HepG2 (cell line): ENCODE results near the gene KRTAP12-3. TPM values are rescaled to one million over a fixed set of nuclear protein-coding genes. Genes with fewer than 3 reads are reported as not detected.

Experiments
- ATAC-seq: fragments of 200-7000 bp; cut with Tn5 transposase; 3 replicates; pipeline ENCODE4 v1.9.1; 2020; ENCODE audit warnings: mild to moderate bottlenecking, moderate library complexity
- BruUV-seq: library from RNA; stranded (reverse); fragments of 400-500 nt; replicated peaks from 2 replicates; lab custom pipeline; 2021; lab: Mats Ljungman, UMichigan
- CTCF ChIA-PET: fragments of 300-600 bp; formaldehyde crosslinking; extraction: SDS; loops from one replicate; lab custom pipeline; 2021; ENCODE audit warnings: low total read pairs, inconsistent platforms, low intra/inter-chr PET ratio; lab: Yijun Ruan, JAX
- POLR2A ChIA-PET: fragments of 350-600 bp; sonication (Branson Sonifier 250); formaldehyde crosslinking; loops from one replicate; lab custom pipeline; 2020; ENCODE audit warnings: antibody characterized with exemption, inconsistent platforms; lab: Yijun Ruan, JAX
- DNase-seq: peaks from one replicate; pipeline ENCODE4 v3.0.0-alpha.2; 2015; ENCODE audit warnings: low spot score
- FAIRE-seq: peaks from 3 replicates; lab custom pipeline; 2011; peaks lifted over from hg19 to GRCh38; lab: Jason Lieb, UNC
- H2AFZ ChIP-seq: one replicate; pipeline ENCODE4 v1.6.1; 2011; ENCODE audit warnings: low read length, inconsistent platforms
- H3K27ac ChIP-seq: fragments of 300-600 bp; 3 replicates; pipeline ENCODE4 v1.8.0; 2011; ENCODE audit warnings: mixed run types, mild to moderate bottlenecking, mixed read lengths, low read length, inconsistent platforms; ENCODE audit not compliant: insufficient read depth; ENCODE audit errors: extremely low read length
- H3K27me3 ChIP-seq, 2 experiments: fragments of 200-600 bp in 1 of 2; 2 replicates in 1 of 2; 3 replicates in 1 of 2; pipeline versions ENCODE4 v1.6.0 to v1.8.0; 2011; ENCODE audit warnings: low read length in 2 of 2, mild to moderate bottlenecking in 2 of 2, moderate library complexity in 2 of 2, inconsistent platforms in 1 of 2; ENCODE audit not compliant: insufficient read depth in 2 of 2, control insufficient read depth in 1 of 2
- H3K36me3 ChIP-seq, 2 experiments: fragments of 200-600 bp in 1 of 2; replicated peaks in 1 of 2; 2 replicates in 1 of 2; 3 replicates in 1 of 2; pipeline versions ENCODE4 v1.5.1 to v1.8.0; 2011; ENCODE audit warnings: low read length in 2 of 2, inconsistent platforms in 1 of 2; ENCODE audit not compliant: insufficient read depth in 2 of 2, control insufficient read depth in 1 of 2
- H3K4me1 ChIP-seq: 2 replicates; pipeline ENCODE4 v1.5.1; 2012; ENCODE audit warnings: low read length, inconsistent platforms; ENCODE audit not compliant: insufficient read depth
- H3K4me2 ChIP-seq: 2 replicates; pipeline ENCODE4 v1.6.0; 2011; ENCODE audit warnings: low read depth, low read length, inconsistent platforms
- H3K4me3 ChIP-seq, 3 experiments: fragments of 200-600 bp in 1 of 3; sonication (generic), shearing (Covaris generic) in 1 of 3; replicated peaks in 1 of 3; 2 replicates each; pipeline ENCODE4 v1.5.1; 2011 to 2016; ENCODE audit warnings: low read length in 3 of 3, inconsistent platforms in 2 of 3, low read depth in 2 of 3, mild to moderate bottlenecking in 2 of 3, control low read depth in 1 of 3, mixed read lengths in 1 of 3; ENCODE audit not compliant: insufficient read depth in 1 of 3
- H3K79me2 ChIP-seq: one replicate; pipeline ENCODE4 v1.6.1; 2011; ENCODE audit warnings: low read length, inconsistent platforms; ENCODE audit not compliant: insufficient read depth
- H3K9ac ChIP-seq: 2 replicates; pipeline ENCODE4 v1.6.0; 2011; ENCODE audit warnings: mild to moderate bottlenecking, low read depth, low read length, inconsistent platforms; ENCODE audit not compliant: insufficient read depth
- H3K9me3 ChIP-seq: 2 replicates; pipeline ENCODE4 v1.5.1; 2012; ENCODE audit warnings: mild to moderate bottlenecking, low read length
- H4K20me1 ChIP-seq: 2 replicates; pipeline ENCODE4 v1.6.0; 2011; ENCODE audit warnings: inconsistent platforms, mild to moderate bottlenecking, low read length, moderate library complexity; ENCODE audit not compliant: insufficient read depth
- CHD4 ChIP-seq: fragments of 200-600 bp; sonication (generic); IDR thresholded peaks from 2 replicates; pipeline ENCODE4 v1.7.0; 2017; ENCODE audit warnings: mild to moderate bottlenecking, low read length, borderline replicate concordance
- CREB1 ChIP-seq, 2 experiments: fragments of 450-650 bp in 1 of 2; IDR thresholded peaks; 2 replicates each; pipeline ENCODE4 v1.6.1; 2016 to 2017; ENCODE audit warnings: control low read depth in 1 of 2, mild to moderate bottlenecking in 1 of 2, missing compliant biosample characterization in 1 of 2, missing genetic modification characterization in 1 of 2
- EHMT2 ChIP-seq: fragments of 200-600 bp; sonication (generic); IDR thresholded peaks from 2 replicates; pipeline ENCODE4 v1.7.0; 2017; ENCODE audit warnings: antibody characterized with exemption, low read depth, low read length, borderline replicate concordance
- RXRB ChIP-seq: IDR thresholded peaks from 2 replicates; pipeline ENCODE4 v1.6.1; 2016; ENCODE audit warnings: borderline replicate concordance, missing genetic modification reagents, missing compliant biosample characterization
- SKI ChIP-seq: fragments of 450-650 bp; IDR thresholded peaks from one replicate; pipeline ENCODE4 v1.6.1; 2018; ENCODE audit warnings: mild to moderate bottlenecking; ENCODE audit not compliant: partially characterized antibody
- ZFX ChIP-seq: sonication (generic); formaldehyde crosslinking; IDR thresholded peaks from 2 replicates; pipeline ENCODE4 v1.4.0; 2020; ENCODE audit warnings: mild to moderate bottlenecking, low read depth, missing genetic modification reagents, moderate library complexity
- ZNF383 ChIP-seq: sonication (generic); formaldehyde crosslinking; IDR thresholded peaks from 2 replicates; pipeline ENCODE4 v1.4.0; 2020; ENCODE audit warnings: missing genetic modification reagents, mild to moderate bottlenecking, borderline replicate concordance
- ZNF552 ChIP-seq: sonication (generic); formaldehyde crosslinking; IDR thresholded peaks from 2 replicates; pipeline ENCODE4 v1.9.0; 2022; ENCODE audit warnings: missing genetic modification reagents, mild to moderate bottlenecking, borderline replicate concordance
- WGBS: methylation state at CpG from one replicate; pipeline ENCODE4 v1.1.6; 2017; ENCODE audit warnings: low lambda C conversion rate; 5-methylcytosine and 5-hydroxymethylcytosine counted together
- in situ Hi-C: cut with HindIII; loops from 2 replicates; pipeline ENCODE4 v1.10.0; 2017; ENCODE audit warnings: low pct_unique_long_range_greater_than_20kb; ENCODE audit not compliant: extremely low pct_ligation_motif_present
- intact Hi-C: fragments of 100-400 bp; cut with micrococcal nuclease; formaldehyde crosslinking; loops from one replicate; pipeline ENCODE4 v1.10.0; 2022; ENCODE audit not compliant: unreplicated experiment
- polyA plus RNA-seq, 8 experiments: library from polyadenylated mRNA; depleted of rRNA in 3 of 8; stranded (reverse) in 7 of 8; unstranded in 1 of 8; fragments of >200 nt; fragmentation: Illumina TruSeq in 4 of 8; extraction: Trizol in 4 of 8; gene quantifications; 2 replicates each; pipeline versions ENCODE4 v1.2.1 to v1.2.3, GENCODE V29; 2011 to 2016; ENCODE audit warnings: low read depth in 4 of 8, missing spikeins in 1 of 8, mixed read lengths in 1 of 8; ENCODE audit not compliant: insufficient read depth in 1 of 8
- total RNA-seq, 5 experiments: library from RNA; depleted of rRNA; stranded (reverse); fragments of >200 nt; fragmentation: Illumina TruSeq; extraction: Trizol; gene quantifications; 2 replicates each; pipeline ENCODE4 v1.2.3, GENCODE V29; 2016; ENCODE audit warnings: low read depth in 1 of 5
- TF ChIP-seq, protein P1 (sequence below): sonication (generic); formaldehyde crosslinking; IDR thresholded peaks from 2 replicates; pipeline ENCODE4 v1.4.0; 2020; ENCODE audit warnings: missing genetic modification reagents
- TF ChIP-seq, protein P2 (sequence below): sonication (generic); formaldehyde crosslinking; IDR thresholded peaks from 2 replicates; pipeline ENCODE4 v1.5.1; 2020; ENCODE audit warnings: missing genetic modification reagents, mild to moderate bottlenecking, borderline replicate concordance

The KRTAP12-3 gene
- total and polyA plus RNA-seq, 2 of the 13 experiments (the other 11 are each of a cell fraction or from before 2014, with no cell fraction given) = not detected

DNA sequence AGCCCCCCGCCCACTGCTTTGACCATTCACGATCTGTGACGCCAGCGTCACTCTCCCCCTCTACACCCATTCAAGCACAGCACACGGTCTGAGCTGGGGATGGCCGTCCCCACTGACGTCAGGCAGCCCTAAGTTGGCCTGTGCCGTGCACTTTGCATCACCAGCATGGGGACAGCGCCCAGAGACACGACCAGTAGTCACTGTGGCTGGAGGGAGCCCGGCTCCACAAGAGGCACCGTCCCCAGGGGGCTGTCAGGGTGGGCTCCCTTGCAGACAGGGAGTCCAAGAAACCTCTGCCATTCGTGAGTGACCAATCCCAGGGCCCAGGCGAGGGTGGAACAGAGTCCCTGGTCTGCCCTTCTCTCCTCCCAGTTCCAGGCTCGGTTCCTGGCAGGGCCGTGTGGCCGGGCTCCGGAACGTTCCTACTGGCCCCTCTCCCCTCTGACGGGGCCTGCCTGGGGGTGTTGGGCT lies 43.5 kb upstream of the KRTAP12-3 start:
- TF ChIP-seq SKI (no peak), CREB1 (IDR thresholded peaks at IDR 0.05) (peak; percentile 52), CREB1 (CRISPR knock-in tag; IDR thresholded peaks at IDR 0.05) (no peak)
- ATAC-seq = no peak

DNA sequence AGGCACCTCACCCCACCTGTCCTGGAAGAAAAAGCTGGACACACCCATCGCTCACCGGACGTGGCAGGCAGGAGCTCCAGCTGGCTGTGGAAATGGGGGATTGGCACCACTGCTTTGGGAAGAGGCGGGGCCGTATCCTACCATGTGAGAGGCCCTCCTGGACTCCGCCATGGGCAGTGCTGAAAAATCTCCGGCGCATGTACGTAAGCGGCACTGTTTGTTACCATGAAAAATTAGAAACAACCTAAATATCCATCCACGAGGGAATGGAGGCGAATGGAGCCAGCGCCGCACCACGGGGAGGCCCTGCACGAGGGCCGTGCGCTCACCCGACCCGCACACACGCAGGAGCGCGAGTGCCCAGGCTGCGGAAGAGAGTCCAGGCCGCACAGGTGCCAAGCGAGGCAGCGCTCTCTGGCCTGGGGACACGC lies 42.8 kb upstream of the KRTAP12-3 start:
- WGBS = 80% methylated on average over 27 of the region's 28 CpGs
- Histone ChIP-seq H3K9me3 (peaks cover 22% of the 10 kb centered on the region; the same call in 1 of the 2 replicates), H3K9ac (no peak overlapping the region), H3K79me2 (no peaks in the 10 kb centered on the region), H3K4me3 (no peak overlapping the region), H3K4me1 (no peaks in the 10 kb centered on the region), H2AFZ (no peak overlapping the region), H3K27me3 (peaks cover 1 to 28% of the 10 kb centered on the region in 2 experiments; a peak in 3 of 5 replicates), H3K27ac (no peak overlapping the region), H4K20me1 (no peaks in the 10 kb centered on the region), H3K36me3 (no peaks in the 10 kb centered on the region), H3K4me2 (no peak overlapping the region)
- in situ Hi-C loops = no loop called here
- CTCF ChIA-PET = no interaction called here
- no peak for DNase-seq
- no peak for ATAC-seq
- FAIRE-seq = no peak
- no TSS peak for BruUV-seq
- intact Hi-C loops = no loop called here
- TF ChIP-seq ZNF552 = no peak
- TF ChIP-seq ZFX = no peak
- no peak for TF ChIP-seq RXRB
- no peak for TF ChIP-seq ZNF383 (CRISPR knock-in tag)
- TF ChIP-seq, protein P1, sequence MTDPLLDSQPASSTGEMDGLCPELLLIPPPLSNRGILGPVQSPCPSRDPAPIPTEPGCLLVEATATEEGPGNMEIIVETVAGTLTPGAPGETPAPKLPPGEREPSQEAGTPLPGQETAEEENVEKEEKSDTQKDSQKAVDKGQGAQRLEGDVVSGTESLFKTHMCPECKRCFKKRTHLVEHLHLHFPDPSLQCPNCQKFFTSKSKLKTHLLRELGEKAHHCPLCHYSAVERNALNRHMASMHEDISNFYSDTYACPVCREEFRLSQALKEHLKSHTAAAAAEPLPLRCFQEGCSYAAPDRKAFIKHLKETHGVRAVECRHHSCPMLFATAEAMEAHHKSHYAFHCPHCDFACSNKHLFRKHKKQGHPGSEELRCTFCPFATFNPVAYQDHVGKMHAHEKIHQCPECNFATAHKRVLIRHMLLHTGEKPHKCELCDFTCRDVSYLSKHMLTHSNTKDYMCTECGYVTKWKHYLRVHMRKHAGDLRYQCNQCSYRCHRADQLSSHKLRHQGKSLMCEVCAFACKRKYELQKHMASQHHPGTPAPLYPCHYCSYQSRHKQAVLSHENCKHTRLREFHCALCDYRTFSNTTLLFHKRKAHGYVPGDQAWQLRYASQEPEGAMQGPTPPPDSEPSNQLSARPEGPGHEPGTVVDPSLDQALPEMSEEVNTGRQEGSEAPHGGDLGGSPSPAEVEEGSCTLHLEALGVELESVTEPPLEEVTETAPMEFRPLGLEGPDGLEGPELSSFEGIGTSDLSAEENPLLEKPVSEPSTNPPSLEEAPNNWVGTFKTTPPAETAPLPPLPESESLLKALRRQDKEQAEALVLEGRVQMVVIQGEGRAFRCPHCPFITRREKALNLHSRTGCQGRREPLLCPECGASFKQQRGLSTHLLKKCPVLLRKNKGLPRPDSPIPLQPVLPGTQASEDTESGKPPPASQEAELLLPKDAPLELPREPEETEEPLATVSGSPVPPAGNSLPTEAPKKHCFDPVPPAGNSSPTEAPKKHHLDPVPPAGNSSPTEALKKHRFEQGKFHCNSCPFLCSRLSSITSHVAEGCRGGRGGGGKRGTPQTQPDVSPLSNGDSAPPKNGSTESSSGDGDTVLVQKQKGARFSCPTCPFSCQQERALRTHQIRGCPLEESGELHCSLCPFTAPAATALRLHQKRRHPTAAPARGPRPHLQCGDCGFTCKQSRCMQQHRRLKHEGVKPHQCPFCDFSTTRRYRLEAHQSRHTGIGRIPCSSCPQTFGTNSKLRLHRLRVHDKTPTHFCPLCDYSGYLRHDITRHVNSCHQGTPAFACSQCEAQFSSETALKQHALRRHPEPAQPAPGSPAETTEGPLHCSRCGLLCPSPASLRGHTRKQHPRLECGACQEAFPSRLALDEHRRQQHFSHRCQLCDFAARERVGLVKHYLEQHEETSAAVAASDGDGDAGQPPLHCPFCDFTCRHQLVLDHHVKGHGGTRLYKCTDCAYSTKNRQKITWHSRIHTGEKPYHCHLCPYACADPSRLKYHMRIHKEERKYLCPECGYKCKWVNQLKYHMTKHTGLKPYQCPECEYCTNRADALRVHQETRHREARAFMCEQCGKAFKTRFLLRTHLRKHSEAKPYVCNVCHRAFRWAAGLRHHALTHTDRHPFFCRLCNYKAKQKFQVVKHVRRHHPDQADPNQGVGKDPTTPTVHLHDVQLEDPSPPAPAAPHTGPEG (CRISPR knock-in tag) = no peak
- TF ChIP-seq CHD4 = no peak
- TF ChIP-seq, protein P2, sequence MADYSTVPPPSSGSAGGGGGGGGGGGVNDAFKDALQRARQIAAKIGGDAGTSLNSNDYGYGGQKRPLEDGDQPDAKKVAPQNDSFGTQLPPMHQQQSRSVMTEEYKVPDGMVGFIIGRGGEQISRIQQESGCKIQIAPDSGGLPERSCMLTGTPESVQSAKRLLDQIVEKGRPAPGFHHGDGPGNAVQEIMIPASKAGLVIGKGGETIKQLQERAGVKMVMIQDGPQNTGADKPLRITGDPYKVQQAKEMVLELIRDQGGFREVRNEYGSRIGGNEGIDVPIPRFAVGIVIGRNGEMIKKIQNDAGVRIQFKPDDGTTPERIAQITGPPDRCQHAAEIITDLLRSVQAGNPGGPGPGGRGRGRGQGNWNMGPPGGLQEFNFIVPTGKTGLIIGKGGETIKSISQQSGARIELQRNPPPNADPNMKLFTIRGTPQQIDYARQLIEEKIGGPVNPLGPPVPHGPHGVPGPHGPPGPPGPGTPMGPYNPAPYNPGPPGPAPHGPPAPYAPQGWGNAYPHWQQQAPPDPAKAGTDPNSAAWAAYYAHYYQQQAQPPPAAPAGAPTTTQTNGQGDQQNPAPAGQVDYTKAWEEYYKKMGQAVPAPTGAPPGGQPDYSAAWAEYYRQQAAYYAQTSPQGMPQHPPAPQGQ (CRISPR knock-in tag) = no peak
- no peak for TF ChIP-seq EHMT2
- POLR2A ChIA-PET = no interaction called here

More for the DNA sequence above, 43.5 kb upstream of the KRTAP12-3 start:
- Histone ChIP-seq H3K79me2 (no peaks in the 10 kb centered on the region), H3K4me2 (no peak overlapping the region), H3K27ac (no peak overlapping the region), H3K4me3 (no peak overlapping the region), H4K20me1 (no peaks in the 10 kb centered on the region), H3K36me3 (no peaks in the 10 kb centered on the region), H3K9ac (no peak overlapping the region), H2AFZ (no peak overlapping the region), H3K9me3 (peaks cover 23% of the 10 kb centered on the region; the same call in 1 of the 2 replicates), H3K4me1 (no peaks in the 10 kb centered on the region), H3K27me3 (peaks cover 1 to 28% of the 10 kb centered on the region in 2 experiments; a peak in 3 of 5 replicates)
- ChIA-PET CTCF (no interaction called here), POLR2A (no interaction called here)
- FAIRE-seq = no peak
- no peak for DNase-seq
- 29% methylated on average over 11 of the region's 20 CpGs for WGBS
- intact Hi-C loops = no loop called here
- no TSS peak for BruUV-seq
- in situ Hi-C loops = no loop called here
